ENCODE results near the gene RTN4R. TPM values are rescaled to one million over a fixed set of nuclear protein-coding genes. Genes with fewer than 3 reads are reported as not detected.

RTN4R gene
- total and polyA plus RNA-seq, 2 donors from 2014 or later, result 1.2 to 2.5 TPM

- H3K9ac ChIP-seq (ENCODE audit: low read length in 3 of 3), result no peak overlapping the region
- FAIRE-seq (no peak), DNase-seq (peak in 3 of 5 donors; percentile 54 to 88 (median 82))
- peaks cover 4% of the 10 kb centered on the region for H3K27me3 ChIP-seq (ENCODE audit: control insufficient read depth, insufficient read depth, low read length)
- no peak overlapping the region for H3K4me3 ChIP-seq (ENCODE audit: low read length in 3 of 3)
- H3K36me3 ChIP-seq (ENCODE audit: control insufficient read depth in 2 of 3, insufficient read depth in 3 of 3, low read length in 3 of 3), result no peaks in the 10 kb centered on the region
- intact Hi-C loops (cut with DNase I), result no loop called here
- peaks cover 0 to 5% (median 2%) of the 10 kb centered on the region in 3 donors for H3K4me1 ChIP-seq (ENCODE audit: control insufficient read depth in 2 of 3, insufficient read depth in 2 of 3, low read depth in 1 of 3, low read length in 3 of 3)
- no peaks in the 10 kb centered on the region for H3K9me3 ChIP-seq (ENCODE audit: control insufficient read depth in 2 of 3, insufficient read depth in 1 of 3, low read length in 3 of 3)
- no peak overlapping the region for H3K27ac ChIP-seq (ENCODE audit: low read depth in 2 of 2, low read length in 2 of 2)
- TF ChIP-seq CTCF (IDR thresholded peaks at IDR 0.05; ENCODE audit: borderline replicate concordance, extremely low read depth, insufficient read depth), result no peak
Observed at GRCh38 chr22:20198557-20199319, 69.4 kb downstream of the RTN4R start.

GRCh38 chr22:20197407-20198030 is 70.6 kb downstream of the RTN4R start:
- H3K4me1 ChIP-seq (ENCODE audit: control insufficient read depth in 2 of 3, insufficient read depth in 2 of 3, low read depth in 1 of 3, low read length in 3 of 3), result no peaks in the 10 kb centered on the region
- no peak for DNase-seq
- H3K9me3 ChIP-seq (ENCODE audit: control insufficient read depth in 2 of 3, insufficient read depth in 1 of 3, low read length in 3 of 3), result no peaks in the 10 kb centered on the region
- no peak for TF ChIP-seq CTCF (IDR thresholded peaks at IDR 0.05; ENCODE audit: borderline replicate concordance, extremely low read depth, insufficient read depth)
- intact Hi-C loops (cut with DNase I), result no loop called here
- H3K27ac ChIP-seq (ENCODE audit: low read depth in 2 of 2, low read length in 2 of 2), result no peak overlapping the region
- no peak overlapping the region for H3K9ac ChIP-seq (ENCODE audit: low read length in 3 of 3)
- peaks cover 4% of the 10 kb centered on the region for H3K27me3 ChIP-seq (ENCODE audit: control insufficient read depth, insufficient read depth, low read length)
- no peak overlapping the region for H3K4me3 ChIP-seq (ENCODE audit: low read length in 3 of 3)
- no peak for FAIRE-seq
- H3K36me3 ChIP-seq (ENCODE audit: control insufficient read depth in 2 of 3, insufficient read depth in 3 of 3, low read length in 3 of 3), result no peaks in the 10 kb centered on the region

GRCh38 chr22:20196094-20196842 is 71.8 kb downstream of the RTN4R start:
- DNase-seq (peak in 3 of 5 donors; percentile 33 to 75 (median 41)), FAIRE-seq (no peak)
- Histone ChIP-seq H3K27ac (ENCODE audit: low read depth in 2 of 2, low read length in 2 of 2) (no peak overlapping the region), H3K9me3 (ENCODE audit: control insufficient read depth in 2 of 3, insufficient read depth in 1 of 3, low read length in 3 of 3) (no peaks in the 10 kb centered on the region), H3K36me3 (ENCODE audit: control insufficient read depth in 2 of 3, insufficient read depth in 3 of 3, low read length in 3 of 3) (no peaks in the 10 kb centered on the region), H3K4me1 (ENCODE audit: control insufficient read depth in 2 of 3, insufficient read depth in 2 of 3, low read depth in 1 of 3, low read length in 3 of 3) (no peaks in the 10 kb centered on the region), H3K4me3 (ENCODE audit: low read length in 3 of 3) (no peak overlapping the region), H3K27me3 (ENCODE audit: control insufficient read depth, insufficient read depth, low read length) (peaks cover 4% of the 10 kb centered on the region), H3K9ac (ENCODE audit: low read length in 3 of 3) (no peak overlapping the region)
- intact Hi-C loops (cut with DNase I), result no loop called here
- no peak for TF ChIP-seq CTCF (IDR thresholded peaks at IDR 0.05; ENCODE audit: borderline replicate concordance, extremely low read depth, insufficient read depth)
